ENCODE results near the gene NUP210L. TPM values are rescaled to one million over a fixed set of nuclear protein-coding genes. Genes with fewer than 3 reads are reported as not detected.
A peak's percentile ranks its signal among the peaks of the same experiment; 100 is the strongest.

The NUP210L gene
- total and polyA plus RNA-seq, 2 of the 13 experiments (the other 11 are each of a cell fraction or from before 2014, with no cell fraction given), result not detected

DNA sequence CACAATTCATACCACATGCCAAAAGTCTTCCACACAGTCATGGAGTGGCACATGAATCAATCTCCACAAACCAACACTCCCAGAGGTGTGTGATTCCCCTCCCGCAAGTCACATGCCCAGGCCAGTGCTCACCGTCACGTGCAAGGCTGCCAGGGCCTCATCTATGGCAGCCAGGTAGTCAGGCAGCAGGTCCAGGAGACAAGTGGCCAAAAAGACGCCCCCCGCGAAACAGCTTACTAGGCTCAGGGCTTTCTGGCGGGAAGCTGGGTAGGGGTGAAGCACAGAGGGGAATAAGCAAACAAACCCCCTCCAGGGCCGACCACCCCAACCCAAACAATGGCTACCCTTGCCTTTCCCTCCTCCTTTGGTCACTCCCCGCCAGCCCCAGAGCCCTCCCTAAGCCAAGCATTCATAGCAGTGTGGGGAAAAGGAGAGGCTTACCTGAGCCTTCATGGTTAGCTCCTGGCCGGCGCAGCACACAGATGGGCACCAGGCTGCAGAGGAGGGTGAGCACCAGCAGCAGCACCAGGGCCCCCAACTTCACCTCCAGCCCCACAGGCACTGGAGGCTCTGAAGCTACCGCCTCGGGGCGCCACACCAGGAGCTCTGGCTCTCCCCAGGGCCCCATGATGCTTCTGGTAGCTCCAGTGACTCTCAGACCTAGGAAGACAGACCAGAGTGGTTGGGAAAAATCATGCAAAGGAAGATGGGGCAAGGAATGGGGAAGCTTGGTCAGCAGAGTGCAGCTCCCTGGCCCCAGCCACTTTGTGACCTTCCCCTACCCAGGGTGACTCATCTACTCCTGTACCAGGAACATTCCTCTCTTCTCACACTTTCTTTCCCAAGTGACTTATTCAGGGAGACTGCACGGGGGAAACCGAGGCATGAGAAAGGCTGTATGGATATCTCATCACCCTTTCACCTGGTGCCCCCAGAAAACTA is 192.5 kb downstream of the NUP210L start (continued):
- TF ChIP-seq ZNF224 (CRISPR knock-in tag; IDR thresholded peaks at IDR 0.05) (0 out of 2 replicates have a peak, but pooled peaks have one; percentile 31), ZC3H13 (CRISPR knock-in tag; IDR thresholded peaks at IDR 0.05) (0 out of 2 replicates have a peak, but pooled peaks have one; percentile 28), CHCHD3 (CRISPR knock-in tag; IDR thresholded peaks at IDR 0.05) (no peak), ZNF883 (CRISPR knock-in tag; IDR thresholded peaks at IDR 0.05; ENCODE audit: not compliant biosample characterization) (no peak), HOMEZ (CRISPR knock-in tag; IDR thresholded peaks at IDR 0.05; ENCODE audit: low read depth) (no peak), XRCC5 (optimal IDR thresholded peaks at IDR 0.05; ENCODE audit: low read length) (no peak), CTCF (CRISPR knock-in tag; IDR thresholded peaks at IDR 0.05) (peak; percentile 33)

- H3K4me1 ChIP-seq (ENCODE audit: insufficient read depth, low read length), result peaks cover 53% of the 10 kb centered on the region
- peaks cover 2% of the 10 kb centered on the region; the same call in 1 of the 2 replicates for H4K20me1 ChIP-seq (ENCODE audit: insufficient read depth, low read length)
- H3K4me2 ChIP-seq (ENCODE audit: low read depth, low read length), result peak overlapping the region; percentile 98
- peaks cover 0 to 7% of the 10 kb centered on the region in 2 experiments; a peak in 1 of 5 replicates for H3K27me3 ChIP-seq (ENCODE audit: control insufficient read depth in 1 of 2, insufficient read depth in 2 of 2, low read length in 2 of 2)
- WGBS (ENCODE audit: low lambda C conversion rate), result 96% methylated on average over 4 of the region's 4 CpGs
- DNase-seq (ENCODE audit: low spot score), result no peak
- peak overlapping the region; percentile 89 for H3K9ac ChIP-seq (ENCODE audit: insufficient read depth, low read depth, low read length)
- no peaks in the 10 kb centered on the region for H3K9me3 ChIP-seq (ENCODE audit: low read length)
- ATAC-seq, result no peak
- peaks cover 44% of the 10 kb centered on the region for H3K79me2 ChIP-seq (ENCODE audit: insufficient read depth, low read length)
- no TSS peak for BruUV-seq (replicated peaks)
- FAIRE-seq, result no peak
- H3K36me3 ChIP-seq (replicated peaks in 1 of 2; ENCODE audit: control insufficient read depth in 1 of 2, insufficient read depth in 2 of 2, low read length in 2 of 2), result peaks cover 0 to 13% of the 10 kb centered on the region in 2 experiments; a peak in 1 of 5 replicates
- H2AFZ ChIP-seq (ENCODE audit: low read length), result no peak overlapping the region
- intact Hi-C loops (cut with micrococcal nuclease; ENCODE audit: unreplicated experiment), result no loop called here
- peak overlapping the region; percentile 79 for H3K27ac ChIP-seq (ENCODE audit: extremely low read length, insufficient read depth, low read length)
- peak overlapping the region in 2 of 3 experiments; percentile 90 to 92; a peak in 2 of 6 replicates for H3K4me3 ChIP-seq (replicated peaks in 1 of 3; ENCODE audit: insufficient read depth in 1 of 3, low read depth in 2 of 3, low read length in 3 of 3)
- ChIA-PET CTCF (ENCODE audit: low intra/inter-chr PET ratio, low total read pairs) (no interaction called here), POLR2A (interaction anchor here (3.7 to 10.0 kb wide), 2 partner anchors 16 kb away, joined by 41 to 209 read pairs; partner anchors contain the start of genes DENND4B and JTB)
- in situ Hi-C loops (cut with HindIII; ENCODE audit: extremely low pct_ligation_motif_present, low pct_unique_long_range_greater_than_20kb), result no loop called here
- TF ChIP-seq CBX2 (IDR thresholded peaks at IDR 0.05; ENCODE audit: low read depth, low read length) (no peak), CBX2 (CRISPR knock-in tag; IDR thresholded peaks at IDR 0.05; ENCODE audit: low read depth) (no peak), ZFYVE20 (CRISPR knock-in tag; IDR thresholded peaks at IDR 0.05; ENCODE audit: borderline replicate concordance, low read depth) (no peak), ZBTB21 (CRISPR knock-in tag; IDR thresholded peaks at IDR 0.05) (no peak), ZNF7 (CRISPR knock-in tag; IDR thresholded peaks at IDR 0.05) (no peak), ZNF619 (CRISPR knock-in tag; IDR thresholded peaks at IDR 0.05) (no peak), SP5 (CRISPR knock-in tag; IDR thresholded peaks at IDR 0.05; ENCODE audit: borderline replicate concordance, low read depth) (no peak), CTCF (CRISPR knock-in tag; IDR thresholded peaks at IDR 0.05) (no peak), ZNF616 (CRISPR knock-in tag; IDR thresholded peaks at IDR 0.05; ENCODE audit: low read depth) (no peak), TOPORS (CRISPR knock-in tag; IDR thresholded peaks at IDR 0.05) (no peak), ZFP36L1 (CRISPR knock-in tag; IDR thresholded peaks at IDR 0.05) (no peak), ZFP1 (CRISPR knock-in tag; IDR thresholded peaks at IDR 0.05) (no peak)
Measured at GRCh38 chr1:153961421-153961820, 193.5 kb downstream of the NUP210L start.

Measured in HepG2 (cell line).